OCI-LY7 (cell line): Measurements from ENCODE around the gene ILKAP. TPM values are rescaled to one million over a fixed set of nuclear protein-coding genes. Genes with fewer than 3 reads are reported as not detected.

Experiments used
- BruUV-seq: library from RNA; stranded (reverse); fragments of 400-500 nt; replicated peaks from 2 replicates; lab custom pipeline; 2021; lab: Mats Ljungman, UMichigan
- CTCF ChIA-PET: fragments of 300-600 bp; sonication (Branson Sonifier 250); formaldehyde crosslinking; loops from one replicate; lab custom pipeline; 2022; ENCODE audit warnings: antibody characterized with exemption; ENCODE audit not compliant: unreplicated experiment; lab: Charles Lee
- POLR2A ChIA-PET: fragments of 300-600 bp; sonication (Branson Sonifier 250); formaldehyde crosslinking; loops from one replicate; lab custom pipeline; 2022; ENCODE audit warnings: antibody characterized with exemption; lab: Charles Lee
- DNase-seq: peaks from one replicate; pipeline ENCODE4 v3.0.0-alpha.2; 2015; ENCODE audit warnings: low spot score
- H2AFZ ChIP-seq: fragments of 200-600 bp; sonication (generic), shearing (Covaris generic); 2 replicates; pipeline ENCODE4 v1.6.1; 2014; ENCODE audit warnings: mild to moderate bottlenecking, antibody characterized with exemption, low read length, moderate library complexity
- H3K27ac ChIP-seq: fragments of 200-600 bp; sonication (generic); 2 replicates; pipeline ENCODE4 v1.5.1; 2014; ENCODE audit warnings: mixed run types, low read depth, mild to moderate bottlenecking, moderate library complexity, low read length, inconsistent platforms; ENCODE audit not compliant: poor library complexity, severe bottlenecking
- H3K36me3 ChIP-seq: fragments of 200-600 bp; sonication (generic); 2 replicates; pipeline ENCODE4 v1.6.1; 2014; ENCODE audit warnings: mild to moderate bottlenecking, antibody characterized with exemption, low read length, moderate library complexity, mixed read lengths; ENCODE audit not compliant: insufficient read depth
- H3K4me1 ChIP-seq: fragments of 200-600 bp; sonication (generic); 2 replicates; pipeline ENCODE4 v1.5.1; 2014; ENCODE audit warnings: mild to moderate bottlenecking, low read length; ENCODE audit not compliant: insufficient read depth, poor library complexity, severe bottlenecking
- H3K4me2 ChIP-seq: fragments of 200-600 bp; sonication (generic); 2 replicates; pipeline ENCODE4 v1.6.1; 2014; ENCODE audit warnings: mild to moderate bottlenecking, low read length
- H3K4me3 ChIP-seq: fragments of 200-600 bp; sonication (generic); 2 replicates; pipeline ENCODE4 v1.5.1; 2014; ENCODE audit warnings: mild to moderate bottlenecking, low read depth, low read length; ENCODE audit not compliant: poor library complexity, severe bottlenecking
- H3K79me2 ChIP-seq: fragments of 200-600 bp; sonication (generic); 2 replicates; pipeline ENCODE4 v1.6.1; 2016; ENCODE audit warnings: low read depth, mild to moderate bottlenecking, low read length, moderate library complexity, mixed read lengths; ENCODE audit not compliant: insufficient read depth
- H3K9me2 ChIP-seq: fragments of 200-600 bp; sonication (generic); 2 replicates; pipeline ENCODE4 v1.6.1; 2016; ENCODE audit warnings: mild to moderate bottlenecking, low read length, mixed read lengths; ENCODE audit not compliant: insufficient read depth
- H3K9me3 ChIP-seq: fragments of 200-600 bp; sonication (generic); 2 replicates; pipeline ENCODE4 v1.6.1; 2014; ENCODE audit warnings: mild to moderate bottlenecking, mixed run types, low read length, mixed read lengths
- H4K20me1 ChIP-seq: fragments of 200-600 bp; sonication (generic); 2 replicates; pipeline ENCODE4 v1.6.1; 2014; ENCODE audit warnings: mild to moderate bottlenecking, antibody characterized with exemption, low read length, moderate library complexity, mixed read lengths; ENCODE audit not compliant: insufficient read depth
- EZH2phosphoT487 ChIP-seq: fragments of 200-600 bp; sonication (generic); IDR thresholded peaks from 2 replicates; pipeline ENCODE4 v1.6.1; 2018; ENCODE audit warnings: low read depth, borderline replicate concordance, mild to moderate bottlenecking, mixed run types, antibody characterized with exemption, low read length, moderate library complexity, mixed read lengths
- intact Hi-C: fragments of 100-400 bp; cut with micrococcal nuclease; formaldehyde crosslinking; loops from one replicate; pipeline ENCODE4 v1.10.0; 2022; ENCODE audit not compliant: unreplicated experiment
- total RNA-seq, 2 experiments: library from RNA; depleted of rRNA in 1 of 2; stranded (reverse); fragments of >200 nt in 1 of 2; shearing (Covaris generic) in 1 of 2; gene quantifications; 2 replicates each; pipeline ENCODE4 v1.2.3, GENCODE V29; 2014 to 2022
- TF ChIP-seq, protein P1 (sequence below): fragments of 200-600 bp; sonication (generic); conservative IDR thresholded peaks from 2 replicates; pipeline ENCODE4 v1.5.1; 2014; ENCODE audit warnings: mild to moderate bottlenecking, antibody characterized with exemption, low read length, moderate library complexity, mixed read lengths

The ILKAP gene
- total RNA-seq, 2 experiments from 2014 or later, result 33.1 to 61.8 TPM

DNA sequence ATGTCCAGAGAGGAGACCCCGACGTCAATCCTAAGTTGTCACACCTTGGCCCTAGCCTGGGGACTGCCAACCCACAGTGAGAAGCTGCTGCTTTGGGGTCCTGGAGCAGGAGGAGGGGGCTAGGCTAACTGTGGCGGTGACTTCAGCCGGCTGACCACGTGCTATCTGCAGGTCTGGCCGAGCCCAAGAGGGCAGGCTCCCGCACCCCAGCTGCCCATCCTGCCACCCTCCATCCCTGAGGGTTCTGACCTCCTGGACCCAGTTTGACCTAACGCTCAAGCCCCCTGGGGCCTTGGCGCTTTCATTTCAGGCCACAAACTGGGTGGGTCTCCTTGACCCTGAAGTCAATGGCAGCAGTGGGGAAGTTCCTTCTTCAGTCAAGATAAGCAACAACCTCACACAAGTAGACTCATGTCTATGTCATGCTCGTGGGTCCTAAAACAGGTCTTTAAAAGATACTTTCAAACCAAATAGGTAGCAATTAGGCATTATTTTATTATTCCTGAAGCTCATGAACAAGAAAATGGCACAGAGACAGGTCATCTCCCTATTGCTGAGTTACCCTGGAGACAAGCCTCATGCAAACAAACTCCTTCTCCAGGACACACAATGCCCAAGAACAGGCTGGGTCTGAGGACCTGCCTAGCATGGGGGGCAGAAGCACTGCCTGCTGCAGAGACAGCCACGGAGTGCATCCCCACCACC lies 34.1 kb upstream of the ILKAP start:
- intact Hi-C loops, result no loop called here
- H3K27ac ChIP-seq, result no peak overlapping the region
- DNase-seq, result no peak
- no TSS peak for BruUV-seq
- no peaks in the 10 kb centered on the region for H3K79me2 ChIP-seq
- H2AFZ ChIP-seq, result no peak overlapping the region
- no peaks in the 10 kb centered on the region for H3K9me3 ChIP-seq
- H3K4me3 ChIP-seq, result no peak overlapping the region
- peaks cover 10% of the 10 kb centered on the region for H3K4me1 ChIP-seq
- no peaks in the 10 kb centered on the region for H3K36me3 ChIP-seq
- H4K20me1 ChIP-seq, result no peaks in the 10 kb centered on the region
- no peak for TF ChIP-seq EZH2phosphoT487
- TF ChIP-seq, protein P1, sequence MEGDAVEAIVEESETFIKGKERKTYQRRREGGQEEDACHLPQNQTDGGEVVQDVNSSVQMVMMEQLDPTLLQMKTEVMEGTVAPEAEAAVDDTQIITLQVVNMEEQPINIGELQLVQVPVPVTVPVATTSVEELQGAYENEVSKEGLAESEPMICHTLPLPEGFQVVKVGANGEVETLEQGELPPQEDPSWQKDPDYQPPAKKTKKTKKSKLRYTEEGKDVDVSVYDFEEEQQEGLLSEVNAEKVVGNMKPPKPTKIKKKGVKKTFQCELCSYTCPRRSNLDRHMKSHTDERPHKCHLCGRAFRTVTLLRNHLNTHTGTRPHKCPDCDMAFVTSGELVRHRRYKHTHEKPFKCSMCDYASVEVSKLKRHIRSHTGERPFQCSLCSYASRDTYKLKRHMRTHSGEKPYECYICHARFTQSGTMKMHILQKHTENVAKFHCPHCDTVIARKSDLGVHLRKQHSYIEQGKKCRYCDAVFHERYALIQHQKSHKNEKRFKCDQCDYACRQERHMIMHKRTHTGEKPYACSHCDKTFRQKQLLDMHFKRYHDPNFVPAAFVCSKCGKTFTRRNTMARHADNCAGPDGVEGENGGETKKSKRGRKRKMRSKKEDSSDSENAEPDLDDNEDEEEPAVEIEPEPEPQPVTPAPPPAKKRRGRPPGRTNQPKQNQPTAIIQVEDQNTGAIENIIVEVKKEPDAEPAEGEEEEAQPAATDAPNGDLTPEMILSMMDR, result no peak
- H3K9me2 ChIP-seq, result no peaks in the 10 kb centered on the region
- ChIA-PET POLR2A (interaction anchor here (0.5 to 0.6 kb wide), 2 partner anchors 13 to 498 kb away, joined by 4 to 5 read pairs; no protein-coding TSS in a partner anchor), CTCF (no interaction called here)
- no peak overlapping the region for H3K4me2 ChIP-seq

DNA sequence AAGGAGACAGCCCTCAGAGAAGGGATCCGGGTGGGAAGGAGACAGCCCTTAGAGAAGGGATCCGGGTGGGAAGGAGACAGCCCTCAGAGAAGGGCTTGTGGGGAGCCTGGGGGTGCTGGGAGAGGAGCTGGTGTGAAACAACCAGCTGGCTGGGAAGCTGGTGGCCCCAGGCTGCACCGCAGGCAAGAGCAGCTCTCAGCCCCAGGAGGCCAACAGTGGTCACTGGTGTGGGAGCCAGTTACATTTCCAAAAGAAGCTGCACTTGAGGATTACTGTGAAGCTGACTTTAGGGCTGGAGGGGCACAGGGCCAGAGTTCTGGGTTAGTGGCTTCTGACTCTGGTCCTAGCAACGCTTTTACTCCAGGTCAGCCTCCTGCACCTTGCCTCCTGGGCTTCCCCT lies 33.1 kb upstream of the ILKAP start:
- intact Hi-C loops, result no loop called here
- POLR2A ChIA-PET, result no interaction called here

More for the DNA sequence above, 33.1 kb upstream of the ILKAP start:
- no peaks in the 10 kb centered on the region for H3K79me2 ChIP-seq
- no peak overlapping the region for H2AFZ ChIP-seq
- peaks cover 10% of the 10 kb centered on the region for H3K4me1 ChIP-seq
- BruUV-seq, result no TSS peak
- no peak for TF ChIP-seq EZH2phosphoT487
- TF ChIP-seq, protein P1, result no peak
- no peaks in the 10 kb centered on the region for H3K36me3 ChIP-seq
- no peaks in the 10 kb centered on the region for H3K9me2 ChIP-seq
- no peak overlapping the region for H3K4me3 ChIP-seq
- no peaks in the 10 kb centered on the region for H3K9me3 ChIP-seq
- H4K20me1 ChIP-seq, result no peaks in the 10 kb centered on the region
- DNase-seq, result no peak
- no peak overlapping the region for H3K4me2 ChIP-seq
- CTCF ChIA-PET, result no interaction called here
- no peak overlapping the region for H3K27ac ChIP-seq
